HG03460 (cell line): Measurements from ENCODE around the gene S100A3.
"Not testable (repeated sequence)": the region's sequence is repeated elsewhere in the genome, so short reads cannot be mapped to it uniquely, and the experiment has no call there.

Experiments
- ATAC-seq: cut with Tn5 transposase; IDR thresholded peaks from one replicate; pipeline ENCODE4 v1.9.1; 2021; ENCODE audit not compliant: unreplicated experiment

S100A3 gene, protein sequence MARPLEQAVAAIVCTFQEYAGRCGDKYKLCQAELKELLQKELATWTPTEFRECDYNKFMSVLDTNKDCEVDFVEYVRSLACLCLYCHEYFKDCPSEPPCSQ

DNA sequence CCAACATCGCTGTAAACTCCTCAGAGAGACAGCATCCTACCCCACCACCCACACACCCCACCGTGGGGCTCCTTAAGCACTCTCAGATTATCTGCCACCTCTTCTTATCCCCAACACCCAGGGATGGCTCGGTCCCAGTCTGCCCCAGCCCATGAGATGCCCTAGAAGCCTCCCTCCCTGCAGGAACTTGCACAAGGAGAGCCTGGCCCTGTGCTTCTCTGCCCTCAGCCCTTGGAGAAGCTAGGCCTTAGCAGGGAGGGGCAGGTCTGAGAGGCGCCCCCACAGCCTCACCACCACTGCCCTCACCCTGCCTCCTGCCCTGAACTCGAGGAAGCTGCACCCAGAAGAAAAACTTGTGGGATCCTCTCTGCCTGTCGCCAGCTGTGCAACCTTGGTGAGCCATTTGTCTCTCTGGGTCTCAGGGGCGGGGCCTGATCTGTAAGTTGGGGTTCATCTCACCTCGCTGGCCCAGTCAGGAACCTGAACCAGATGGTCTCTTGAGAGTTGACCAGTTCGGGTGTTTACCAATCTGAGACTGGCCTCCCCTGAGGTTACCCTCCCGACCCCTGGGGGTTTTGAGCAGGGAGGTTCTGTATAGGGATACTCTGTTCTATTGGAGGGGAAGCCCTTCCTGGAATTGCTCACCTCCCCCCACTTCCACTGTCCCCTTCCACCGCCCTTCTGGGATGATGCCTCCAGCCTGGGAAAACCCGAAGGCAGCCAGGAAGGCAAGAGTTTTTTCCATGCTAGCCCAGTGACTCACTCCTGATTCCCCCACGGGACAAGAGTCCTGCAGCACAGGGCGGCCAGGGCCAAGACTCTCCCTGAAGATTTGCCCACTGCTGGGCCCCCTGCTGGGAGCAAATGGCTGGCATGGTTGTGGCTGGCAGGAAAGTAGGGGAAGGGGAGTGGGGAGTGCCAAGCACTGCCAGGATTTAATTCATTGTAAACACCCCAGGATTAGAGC lies at the start of gene S100A3:
TSS of gene S100A3 (minus strand) at position 537 of the 967 bp plus-strand sequence. CDS start 773 bp downstream, outside the sequence.
- ATAC-seq = no peak

DNA sequence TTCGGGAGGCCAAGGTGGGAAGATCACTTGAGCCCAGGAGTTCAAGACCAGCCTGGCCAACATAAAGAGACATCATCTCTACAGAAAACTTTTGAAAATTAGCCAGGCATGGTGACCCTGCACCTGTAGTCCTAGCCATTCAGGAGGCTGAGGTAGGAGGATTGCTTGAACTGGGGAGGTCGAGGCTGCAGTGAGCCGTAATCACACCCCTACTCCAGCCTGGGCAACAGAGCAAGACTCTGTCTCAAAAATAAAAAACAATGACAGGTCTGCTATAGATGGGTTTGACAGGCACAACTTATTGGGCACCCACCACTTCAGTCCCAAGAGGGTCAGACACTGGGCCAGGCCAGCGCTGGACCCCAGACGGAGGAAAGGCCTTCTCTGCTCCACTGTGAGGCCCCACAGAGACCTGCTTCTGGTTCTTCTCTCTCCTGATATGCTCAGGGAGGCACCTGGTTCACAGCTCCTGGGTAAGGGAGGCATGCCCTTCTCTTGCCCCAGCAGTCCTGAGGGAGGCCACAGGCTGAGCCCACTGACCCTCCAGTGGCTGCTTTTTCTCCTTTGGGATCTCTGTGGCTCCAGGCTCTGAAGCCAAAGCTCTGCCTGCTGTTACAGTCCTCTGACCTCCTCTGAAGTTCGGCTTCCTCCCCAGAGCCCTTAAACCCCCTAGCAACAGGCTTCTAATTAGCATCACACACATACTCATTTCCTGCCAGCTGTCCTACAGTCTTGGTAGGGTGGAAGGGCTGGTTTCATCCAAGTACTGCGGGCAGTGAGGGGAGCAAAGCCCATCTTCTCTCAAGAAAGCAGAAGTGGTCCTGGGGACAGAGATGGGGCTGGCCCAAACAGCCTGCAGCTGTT lies 49.5 kb upstream of the S100A3 start:
- ATAC-seq = peak; percentile 97

DNA sequence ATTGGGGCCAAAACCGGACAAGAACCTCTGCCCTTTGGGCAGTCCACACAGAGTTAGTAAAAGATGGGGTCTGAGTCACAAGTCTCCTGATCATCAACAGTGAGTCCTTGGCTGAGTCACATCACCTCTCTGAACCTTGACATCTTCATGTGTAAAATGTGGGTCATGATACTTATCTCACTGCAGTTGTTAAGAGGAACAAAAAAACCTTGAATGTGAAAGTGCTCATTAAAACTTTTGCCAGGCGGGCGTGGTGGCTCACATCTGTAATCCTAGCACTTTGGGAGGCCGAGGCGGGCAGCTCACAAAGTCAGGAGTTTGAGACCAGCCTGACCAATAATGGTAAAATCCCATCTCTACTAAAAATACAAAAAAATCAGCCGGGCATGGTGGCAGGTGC lies 48.1 kb upstream of the S100A3 start:
- no peak for ATAC-seq

DNA sequence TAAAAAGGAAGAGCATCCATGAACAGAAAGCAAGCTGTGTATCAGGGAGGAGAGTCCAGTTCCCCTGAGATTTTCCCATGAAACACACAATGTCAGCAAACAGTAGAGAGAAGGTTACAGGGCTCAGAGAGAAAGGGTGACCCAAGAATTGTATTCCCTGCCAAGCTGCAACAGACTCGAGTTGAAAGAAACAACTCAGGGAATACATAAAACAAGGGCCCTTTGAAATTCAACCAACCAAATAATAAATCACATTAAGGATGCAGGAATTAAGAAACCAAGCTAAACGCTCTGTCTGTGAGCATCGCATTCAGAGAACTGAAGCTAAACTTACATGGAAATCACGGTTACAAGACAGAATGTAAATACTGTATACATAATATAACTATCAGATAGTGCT lies 43.7 kb upstream of the S100A3 start:
- ATAC-seq = no peak

DNA sequence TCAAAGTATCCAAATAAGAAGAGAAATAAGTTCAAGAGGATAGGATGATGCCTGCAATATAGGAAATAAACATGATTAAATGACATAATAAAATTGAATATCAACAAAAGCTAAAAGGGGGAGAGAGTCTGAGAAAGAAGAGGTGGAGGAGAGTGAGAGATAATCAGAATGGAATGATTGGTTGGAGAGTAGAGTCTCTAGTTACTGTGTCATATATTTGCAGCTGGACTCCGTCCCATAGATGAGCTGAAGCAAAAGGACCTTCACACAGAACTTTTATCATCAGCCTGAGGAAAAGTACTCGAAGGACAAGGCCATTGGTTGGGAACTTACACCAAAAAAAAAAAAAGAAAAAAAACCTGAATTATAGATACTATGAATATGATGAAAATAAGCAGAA lies 39.4 kb upstream of the S100A3 start:
- no peak for ATAC-seq

DNA sequence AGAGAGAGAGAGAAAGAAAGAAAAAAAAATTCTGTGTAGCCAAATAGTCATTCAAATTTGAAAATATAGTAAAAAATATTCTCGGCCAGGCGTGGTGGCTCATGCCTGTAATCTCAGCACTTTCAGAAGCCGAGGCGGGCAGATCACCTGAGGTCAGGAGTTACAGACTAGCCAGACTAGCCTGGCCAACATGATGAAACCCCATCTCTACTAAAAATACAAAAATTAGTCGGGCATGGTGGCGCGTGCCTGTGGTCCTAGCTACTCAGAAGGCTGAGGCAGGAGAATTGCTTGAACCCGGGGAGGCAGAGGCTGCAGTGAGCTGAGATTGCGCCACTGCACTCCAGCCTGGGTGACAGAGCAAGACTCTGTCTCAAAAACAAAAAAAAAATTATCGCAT lies 39.0 kb upstream of the S100A3 start:
- not testable (repeated sequence) for ATAC-seq

DNA sequence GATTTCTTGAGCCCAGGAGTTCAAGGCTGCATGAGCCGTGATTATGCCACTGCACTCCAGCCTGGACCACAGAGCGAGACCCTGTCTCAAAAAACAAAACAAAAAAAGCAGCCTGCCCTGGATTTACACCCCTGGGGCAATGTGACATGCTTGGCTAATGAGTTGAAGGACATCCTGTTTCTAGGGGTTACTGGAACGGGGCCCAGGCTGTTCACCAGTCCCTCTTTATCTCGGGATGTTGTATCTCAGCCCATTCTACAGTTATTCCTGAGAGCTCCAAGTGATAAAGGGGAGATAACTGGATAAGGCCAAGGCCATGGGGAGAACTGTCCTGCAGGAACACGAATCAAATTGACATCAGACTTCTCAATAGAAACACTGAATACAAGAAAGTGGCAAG lies 38.3 kb upstream of the S100A3 start:
- ATAC-seq = no peak

DNA sequence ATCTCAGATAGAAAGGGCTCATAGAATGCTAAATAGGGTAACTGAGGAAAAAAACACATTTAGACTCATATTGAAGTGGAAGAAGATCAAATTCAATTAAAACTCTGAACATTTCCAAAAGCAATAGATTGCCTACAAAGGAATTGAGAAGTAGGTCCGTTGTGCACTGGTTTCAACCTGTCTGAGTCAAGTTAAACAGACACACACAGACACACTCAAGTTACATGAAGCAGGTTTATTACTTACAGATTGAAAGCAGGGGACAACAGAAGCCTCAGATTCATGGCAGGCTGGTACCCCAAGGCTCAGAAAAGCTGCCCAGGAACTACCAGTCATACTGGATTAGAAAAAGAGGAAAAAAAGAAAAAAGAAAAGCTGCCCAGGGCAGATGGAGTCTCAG lies 37.3 kb upstream of the S100A3 start:
- no peak for ATAC-seq

DNA sequence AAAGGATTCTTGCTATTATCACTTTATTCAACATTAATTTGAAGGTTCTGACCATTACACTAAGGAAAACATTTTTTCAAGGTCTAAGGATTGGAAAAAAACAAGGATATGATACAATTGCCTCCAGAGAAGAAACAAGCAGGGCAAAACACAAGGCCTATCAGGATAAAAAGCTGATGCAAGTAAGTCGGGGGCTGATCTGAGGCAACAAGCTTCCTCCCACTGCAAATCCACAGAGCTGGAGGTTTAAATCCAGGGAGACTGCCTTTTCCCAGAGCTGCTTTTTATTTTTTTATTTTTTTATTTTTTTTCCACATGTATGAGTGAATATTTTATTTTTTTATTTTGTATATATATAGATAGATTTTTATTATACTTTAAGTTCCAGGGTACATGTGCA lies 35.9 kb upstream of the S100A3 start:
- ATAC-seq = no peak

DNA sequence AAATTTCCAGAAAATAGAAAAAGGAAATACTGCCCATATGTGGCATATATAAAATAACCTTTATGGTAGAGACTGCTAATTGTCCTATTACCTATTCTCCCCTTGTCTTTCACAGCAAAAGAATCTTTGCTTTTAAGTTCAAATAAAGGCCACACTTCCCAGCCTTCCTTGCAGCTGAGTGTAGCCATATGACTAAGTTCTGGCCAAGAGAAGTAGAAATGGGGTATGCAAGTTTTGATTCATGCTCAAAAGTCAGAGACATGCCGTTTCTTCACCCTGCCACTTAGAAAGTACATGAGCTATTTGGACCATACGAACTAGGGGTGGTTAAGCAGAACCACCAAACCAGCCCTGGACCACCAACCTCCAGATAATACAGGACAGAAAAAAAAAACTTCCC lies 34.9 kb upstream of the S100A3 start:
- no peak for ATAC-seq

DNA sequence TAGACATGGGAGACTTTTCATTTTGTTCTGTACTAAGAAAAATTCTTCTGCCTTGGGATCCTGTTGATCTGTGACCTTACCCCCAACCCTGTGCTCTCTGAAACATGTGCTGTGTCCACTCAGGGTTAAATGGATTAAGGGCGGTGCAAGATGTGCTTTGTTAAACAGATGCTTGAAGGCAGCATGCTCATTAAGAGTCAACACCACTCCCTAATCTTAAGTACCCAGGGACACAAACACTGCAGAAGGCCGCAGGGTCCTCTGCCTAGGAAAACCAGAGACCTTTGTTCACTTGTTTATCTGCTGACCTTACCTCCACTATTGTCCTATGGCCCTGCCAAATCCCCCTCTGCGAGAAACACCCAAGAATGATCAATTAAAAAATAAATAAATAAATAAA lies 34.5 kb upstream of the S100A3 start:
- ATAC-seq = not testable (repeated sequence)

DNA sequence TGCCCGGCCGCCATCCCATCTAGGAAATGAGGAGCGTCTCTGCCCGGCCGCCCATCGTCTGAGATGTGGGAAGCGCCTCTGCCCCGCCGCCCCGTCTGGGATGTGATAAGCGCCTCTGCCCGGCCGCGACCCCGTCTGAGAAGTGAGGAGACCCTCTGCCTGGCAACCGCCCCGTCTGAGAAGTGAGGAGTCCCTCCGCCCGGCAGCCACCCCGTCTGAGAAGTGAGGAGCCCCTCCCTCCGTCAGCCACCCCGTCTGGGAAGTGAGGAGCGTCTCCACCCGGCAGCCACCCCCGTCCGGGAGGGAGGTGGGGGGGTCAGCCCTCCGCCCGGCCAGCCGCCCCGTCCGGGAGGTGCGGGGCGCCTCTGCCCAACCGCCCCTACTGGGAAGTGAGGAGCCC lies 33.8 kb upstream of the S100A3 start:
- not testable (repeated sequence) for ATAC-seq

DNA sequence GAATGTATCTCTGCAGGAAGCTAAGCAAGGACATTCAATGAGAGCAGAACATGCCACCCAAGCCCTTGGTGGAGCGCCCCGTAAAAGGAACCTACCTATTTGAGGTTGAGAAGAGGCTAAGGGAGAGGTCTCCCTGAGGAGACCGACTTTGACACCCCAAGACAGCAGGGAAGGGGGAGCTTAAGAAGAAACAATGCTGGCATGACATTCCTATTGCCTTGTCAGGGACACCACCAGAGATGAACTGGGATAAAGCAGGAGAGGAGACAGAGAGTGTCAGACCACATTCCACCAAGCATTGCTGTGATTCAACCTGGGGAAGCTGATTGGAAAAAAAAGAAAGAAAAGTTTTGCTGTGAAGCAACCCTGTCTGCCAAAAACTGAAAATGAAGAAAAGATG lies 29.9 kb upstream of the S100A3 start:
- no peak for ATAC-seq

DNA sequence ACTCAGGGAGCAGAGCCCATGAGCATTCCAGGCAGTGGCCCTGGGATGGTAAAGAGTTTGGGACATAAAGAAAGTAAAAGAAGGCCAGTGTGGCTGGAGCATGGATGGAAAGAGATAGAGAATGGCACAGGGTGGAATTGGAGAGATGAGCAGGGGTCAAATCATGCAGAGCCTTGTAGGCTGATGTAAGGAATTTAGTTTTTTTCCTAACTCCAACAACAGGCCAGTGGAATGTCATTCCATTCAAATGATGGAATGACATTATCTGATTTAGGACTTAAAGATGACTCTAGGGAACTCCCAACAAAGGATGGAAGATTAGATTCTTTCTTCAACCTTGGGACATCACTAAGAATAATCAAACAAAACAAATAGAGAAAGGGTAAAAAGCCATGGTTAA lies 29.4 kb upstream of the S100A3 start:
- ATAC-seq = no peak

DNA sequence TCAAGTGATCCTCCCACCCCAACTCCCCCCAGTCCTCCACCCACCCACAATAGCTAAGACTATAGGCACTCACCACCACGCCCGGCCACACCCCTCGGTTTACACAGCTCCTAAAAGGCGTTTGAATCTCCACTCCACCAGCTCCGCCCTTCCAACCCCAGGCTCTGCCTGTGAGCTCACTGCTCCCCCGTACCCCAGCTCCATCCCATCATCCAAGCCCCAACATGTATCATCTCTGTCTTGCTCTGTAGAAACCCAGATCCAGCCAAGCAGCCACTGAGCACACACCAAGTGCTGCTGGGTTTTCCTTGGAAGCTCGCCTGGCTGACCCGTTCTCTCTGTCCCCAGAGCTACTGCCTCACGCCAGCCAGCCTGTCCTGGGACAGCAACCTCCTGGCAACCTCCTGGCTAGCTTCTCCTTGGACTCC lies 28.6 kb upstream of the S100A3 start:
- no peak for ATAC-seq

DNA sequence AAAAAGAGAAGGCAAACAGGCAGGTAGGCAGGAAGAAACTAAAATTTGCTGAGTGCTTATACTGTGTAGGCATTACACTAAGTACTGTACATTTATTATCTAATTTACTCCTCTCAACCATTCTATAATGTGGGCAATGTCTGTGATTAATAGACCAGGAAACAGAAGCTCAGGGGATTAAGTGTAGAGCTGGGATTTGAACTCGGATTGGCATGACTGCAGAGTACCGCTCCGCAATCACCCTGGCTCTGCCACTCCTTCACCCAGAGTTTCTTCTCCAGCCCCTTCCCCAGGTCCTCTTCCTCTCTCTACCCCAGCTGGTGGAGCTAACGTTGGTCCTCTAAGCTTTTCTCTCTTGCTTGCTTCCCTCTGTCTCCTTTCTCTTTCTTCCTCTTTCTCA lies 28.1 kb upstream of the S100A3 start:
- ATAC-seq = no peak

DNA sequence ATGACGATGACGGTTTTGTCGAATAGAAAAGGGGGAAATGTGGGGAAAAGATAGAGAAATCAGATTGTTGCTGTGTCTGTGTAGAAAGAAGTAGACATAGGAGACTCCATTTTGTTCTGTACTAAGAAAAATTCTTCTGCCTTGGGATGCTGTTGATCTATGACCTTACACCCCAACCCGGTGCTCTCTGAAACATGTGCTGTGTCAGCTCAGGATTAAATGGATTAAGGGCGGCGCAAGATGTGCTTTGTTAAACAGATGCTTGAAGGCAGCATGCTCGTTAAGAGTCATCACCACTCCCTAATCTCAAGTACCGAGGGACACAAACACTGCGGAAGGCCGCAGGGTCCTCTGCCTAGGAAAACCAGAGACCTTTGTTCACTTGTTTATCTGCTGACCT lies 26.4 kb upstream of the S100A3 start:
- ATAC-seq = not testable (repeated sequence)

DNA sequence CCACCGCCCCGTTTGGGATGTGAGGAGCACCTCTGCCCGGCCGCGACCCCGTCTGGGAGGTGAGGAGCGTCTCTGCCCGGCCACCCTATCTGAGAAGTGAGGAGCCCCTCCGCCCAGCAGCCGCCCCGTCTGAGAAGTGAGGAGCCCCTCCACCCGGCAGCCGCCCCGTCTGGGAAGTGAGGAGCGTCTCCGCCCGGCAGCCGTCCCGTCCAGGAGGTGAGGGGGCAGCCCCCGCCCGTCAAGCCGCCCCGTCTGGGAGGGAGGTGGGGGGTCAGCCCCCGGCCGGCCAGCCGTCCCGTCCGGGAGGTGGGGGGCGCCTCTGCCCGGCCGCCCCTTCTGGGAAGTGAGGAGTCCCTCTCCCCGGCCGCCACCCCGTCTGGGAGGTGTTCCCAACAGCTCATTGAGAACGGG lies 26.0 kb upstream of the S100A3 start:
- ATAC-seq = not testable (repeated sequence)

DNA sequence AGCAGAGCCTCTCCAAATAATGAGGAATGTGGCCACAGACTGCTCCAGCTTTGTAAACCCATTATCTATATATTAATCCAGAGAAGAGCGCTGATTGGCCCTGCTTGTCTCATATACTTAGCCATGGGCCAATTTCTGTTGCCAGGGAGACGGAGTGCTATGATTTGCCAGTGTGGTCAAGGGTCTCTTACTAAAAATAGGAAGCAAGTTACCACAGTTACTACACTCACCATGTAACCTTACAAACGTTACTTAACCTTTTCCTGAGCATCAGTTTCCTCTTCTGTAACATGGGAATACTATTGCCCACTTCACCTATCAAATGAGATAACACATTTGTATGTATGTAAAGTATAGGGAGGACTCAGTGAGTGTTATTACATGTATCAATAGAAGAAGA lies 24.3 kb upstream of the S100A3 start:
- no peak for ATAC-seq

DNA sequence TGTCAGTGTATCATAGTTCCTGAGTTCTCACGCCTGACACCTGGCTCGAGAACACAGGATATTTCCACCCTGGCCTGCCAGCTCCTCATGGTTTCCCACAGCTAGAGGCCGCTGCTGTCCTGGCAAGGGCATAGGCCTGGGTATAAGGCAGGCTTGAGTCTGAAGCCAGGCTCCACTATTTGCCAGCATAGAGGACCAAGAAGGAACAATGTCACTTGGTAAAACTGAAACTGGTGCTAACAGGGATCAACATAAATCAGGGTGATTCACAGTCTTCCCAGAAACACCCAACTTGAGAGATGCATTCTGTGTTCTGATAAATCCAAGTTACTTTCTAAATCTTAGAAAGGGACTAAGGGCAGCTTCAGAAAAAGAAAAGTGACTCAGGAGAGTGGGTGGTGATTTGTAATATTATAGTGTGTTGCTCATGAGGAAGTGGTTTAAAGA lies 23.5 kb upstream of the S100A3 start:
- ATAC-seq = peak; percentile 67

DNA sequence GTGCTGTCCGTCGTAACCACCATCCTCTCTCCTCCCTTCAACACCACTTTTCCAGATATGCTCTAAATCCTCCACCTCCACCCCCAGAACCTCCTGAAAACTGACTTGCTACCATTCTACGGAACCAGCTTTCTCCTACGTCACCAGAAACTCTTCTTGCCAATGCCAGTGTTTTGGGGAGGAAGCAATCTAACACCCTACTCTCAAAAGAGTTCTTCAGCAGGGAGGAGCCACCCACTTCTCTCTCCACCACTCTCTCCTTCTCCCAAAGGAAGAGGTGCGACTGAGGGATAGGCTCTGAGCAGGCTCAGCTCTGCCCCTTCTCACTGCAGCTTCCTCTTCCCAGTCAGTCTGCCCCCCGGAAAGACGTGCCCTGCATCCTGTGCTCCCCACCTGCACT lies 22.6 kb upstream of the S100A3 start:
- no peak for ATAC-seq
